ENCODE measurements around the gene VPS13D.

DNA sequence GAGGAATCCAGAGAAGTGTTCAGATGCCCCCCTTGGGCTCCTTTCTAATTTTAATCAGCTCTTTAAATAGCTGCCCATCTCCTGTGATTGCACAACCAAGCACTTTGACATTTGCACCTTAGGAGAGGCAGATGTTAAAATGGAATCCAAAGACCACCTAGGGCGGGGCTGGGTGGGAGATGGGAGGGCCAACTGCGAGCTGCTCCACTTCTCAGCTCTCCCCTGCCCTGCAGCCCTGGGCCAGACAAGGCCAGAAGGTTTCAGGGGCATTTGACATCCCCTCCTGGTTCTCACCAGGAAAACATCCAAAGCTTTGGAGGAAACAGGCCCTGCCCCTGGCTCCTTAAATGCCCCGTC, 281.3 kb downstream of the VPS13D start:
- TF ChIP-seq, protein P1, sequence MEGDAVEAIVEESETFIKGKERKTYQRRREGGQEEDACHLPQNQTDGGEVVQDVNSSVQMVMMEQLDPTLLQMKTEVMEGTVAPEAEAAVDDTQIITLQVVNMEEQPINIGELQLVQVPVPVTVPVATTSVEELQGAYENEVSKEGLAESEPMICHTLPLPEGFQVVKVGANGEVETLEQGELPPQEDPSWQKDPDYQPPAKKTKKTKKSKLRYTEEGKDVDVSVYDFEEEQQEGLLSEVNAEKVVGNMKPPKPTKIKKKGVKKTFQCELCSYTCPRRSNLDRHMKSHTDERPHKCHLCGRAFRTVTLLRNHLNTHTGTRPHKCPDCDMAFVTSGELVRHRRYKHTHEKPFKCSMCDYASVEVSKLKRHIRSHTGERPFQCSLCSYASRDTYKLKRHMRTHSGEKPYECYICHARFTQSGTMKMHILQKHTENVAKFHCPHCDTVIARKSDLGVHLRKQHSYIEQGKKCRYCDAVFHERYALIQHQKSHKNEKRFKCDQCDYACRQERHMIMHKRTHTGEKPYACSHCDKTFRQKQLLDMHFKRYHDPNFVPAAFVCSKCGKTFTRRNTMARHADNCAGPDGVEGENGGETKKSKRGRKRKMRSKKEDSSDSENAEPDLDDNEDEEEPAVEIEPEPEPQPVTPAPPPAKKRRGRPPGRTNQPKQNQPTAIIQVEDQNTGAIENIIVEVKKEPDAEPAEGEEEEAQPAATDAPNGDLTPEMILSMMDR (IDR thresholded peaks at IDR 0.05): no peak
- no peak for TF ChIP-seq POLR2AphosphoS5 (IDR thresholded peaks at IDR 0.05; ENCODE audit: insufficient read depth in 1 of 2, low read depth in 1 of 2)

Data from vagina (tissue), 2 donors.